ENCODE measurements around the gene NFKB2. TPM values are rescaled to one million over a fixed set of nuclear protein-coding genes. Genes with fewer than 3 reads are reported as not detected.
A peak's percentile ranks its signal among the peaks of the same experiment; 100 is the strongest.

NFKB2 gene
- total RNA-seq, 1 donor from 2014 or later = 20.5 TPM

- intact Hi-C loops (cut with DNase I) = loop anchor here (2.0 to 5.0 kb wide), 3 partner anchors 25 to 267 kb away; partner anchors contain the start of genes ACTR1A, NFKB2, NOLC1 and SUFU
- DNase-seq (ENCODE audit: low spot score) = peak; percentile 89
Measured at GRCh38 chr10:102419269-102420180, 24.0 kb downstream of the NFKB2 start.

DNA sequence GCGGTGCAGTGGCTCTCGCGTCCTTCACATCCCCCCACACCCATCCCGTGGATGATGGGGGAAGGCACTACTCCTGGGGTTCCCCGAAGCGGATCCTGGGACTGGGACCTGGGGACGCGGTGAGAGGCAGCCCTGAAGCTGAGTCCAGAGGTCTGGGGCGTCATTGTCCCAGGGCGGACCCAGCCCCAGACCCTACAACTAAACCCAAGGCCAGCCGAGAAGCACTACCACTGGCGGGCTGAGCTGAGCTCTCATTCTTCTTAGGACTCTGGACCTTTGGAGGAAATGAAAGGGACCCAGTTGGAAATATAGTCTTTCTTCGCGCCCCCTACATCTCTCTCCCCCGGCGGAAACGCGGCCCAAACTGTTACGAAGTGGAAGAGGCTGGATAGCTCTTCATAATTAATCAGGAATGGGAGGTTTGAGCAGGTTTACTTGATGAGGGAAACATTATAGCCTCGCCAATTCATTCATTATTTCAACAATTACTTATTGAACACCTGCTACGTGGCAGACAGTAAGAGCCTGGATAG is 24.7 kb downstream of the NFKB2 start:
- DNase-seq (ENCODE audit: low spot score) = no peak
- intact Hi-C loops (cut with DNase I) = loop anchor here (2.0 to 5.0 kb wide), 3 partner anchors 25 to 268 kb away; partner anchors contain the start of genes ACTR1A, NFKB2, NOLC1 and SUFU

DNA sequence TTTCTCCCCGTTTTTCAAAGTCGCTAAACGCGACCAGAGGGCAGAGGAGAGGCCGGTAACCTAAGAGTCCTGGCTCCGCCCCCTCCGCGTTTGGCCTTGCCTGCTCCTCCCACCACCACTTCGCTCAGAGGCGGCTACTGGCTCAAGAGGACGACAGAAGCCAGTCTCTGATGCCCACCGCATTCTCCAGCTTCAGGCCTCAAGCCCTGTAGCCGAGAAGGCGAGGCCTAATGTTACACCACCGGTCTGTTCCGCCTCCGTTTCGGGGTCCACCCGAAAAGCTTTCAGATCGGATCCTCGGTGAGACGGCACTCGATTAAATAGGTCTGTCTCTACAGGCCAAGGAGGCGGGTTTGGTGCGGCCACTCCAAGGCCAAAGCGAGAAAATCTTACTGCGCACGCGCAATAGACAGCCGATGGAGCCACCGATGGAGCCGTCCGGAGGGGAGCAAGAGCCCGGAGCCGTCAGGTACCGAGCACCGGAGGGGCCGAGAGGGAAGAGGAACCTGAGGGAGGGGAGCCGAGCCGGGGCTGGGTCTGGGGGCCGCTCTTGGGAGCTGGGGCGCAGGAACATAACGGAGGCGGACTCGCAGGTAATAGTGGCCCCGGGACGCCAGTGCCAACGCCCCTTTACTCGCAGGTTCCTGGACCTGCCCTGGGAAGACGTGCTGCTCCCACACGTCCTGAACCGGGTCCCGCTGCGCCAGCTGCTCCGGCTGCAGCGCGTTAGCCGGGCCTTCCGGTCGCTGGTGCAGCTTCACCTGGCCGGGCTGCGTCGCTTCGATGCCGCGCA is 25.4 kb downstream of the NFKB2 start, which contains the start of gene FBXL15:
FBXL15 (plus strand) TSS at position 123 of the 793 bp plus-strand sequence; CDS start at position 417, 294 bp downstream.
- peak; percentile 98 for DNase-seq (ENCODE audit: low spot score)
- intact Hi-C loops (cut with DNase I) = loop anchor here (2.0 to 5.0 kb wide), 3 partner anchors 26 to 269 kb away; partner anchors contain the start of genes ACTR1A, NFKB2, NOLC1 and SUFU

DNA sequence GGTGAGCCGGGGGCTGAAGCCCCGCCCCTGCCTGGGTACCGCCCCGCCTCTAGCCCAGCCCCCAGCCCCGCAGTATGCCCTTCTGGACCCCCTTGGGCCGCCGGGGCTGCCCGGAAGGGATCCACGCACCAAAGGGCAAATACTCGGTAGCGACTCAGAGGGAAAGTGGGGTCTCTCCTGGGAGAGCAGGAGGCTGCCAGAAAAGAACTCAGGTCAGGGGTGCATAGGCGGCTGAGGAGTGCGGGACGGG is 25.9 kb downstream of the NFKB2 start:
- intact Hi-C loops (cut with DNase I) = loop anchor here (2.0 to 5.0 kb wide), 3 partner anchors 27 to 269 kb away; partner anchors contain the start of genes ACTR1A, NFKB2, NOLC1 and SUFU

GRCh38 chr10:102421757-102422512 is 26.4 kb downstream of the NFKB2 start:
- intact Hi-C loops (cut with DNase I) = loop anchor here (1.0 to 5.0 kb wide), 4 partner anchors 10 to 270 kb away; partner anchors contain the start of genes ACTR1A, CUEDC2, NFKB2 and NOLC1
- DNase-seq (ENCODE audit: low spot score) = no peak

More for the DNA sequence above, 25.9 kb downstream of the NFKB2 start:
- no peak for DNase-seq (ENCODE audit: low spot score)

DNA sequence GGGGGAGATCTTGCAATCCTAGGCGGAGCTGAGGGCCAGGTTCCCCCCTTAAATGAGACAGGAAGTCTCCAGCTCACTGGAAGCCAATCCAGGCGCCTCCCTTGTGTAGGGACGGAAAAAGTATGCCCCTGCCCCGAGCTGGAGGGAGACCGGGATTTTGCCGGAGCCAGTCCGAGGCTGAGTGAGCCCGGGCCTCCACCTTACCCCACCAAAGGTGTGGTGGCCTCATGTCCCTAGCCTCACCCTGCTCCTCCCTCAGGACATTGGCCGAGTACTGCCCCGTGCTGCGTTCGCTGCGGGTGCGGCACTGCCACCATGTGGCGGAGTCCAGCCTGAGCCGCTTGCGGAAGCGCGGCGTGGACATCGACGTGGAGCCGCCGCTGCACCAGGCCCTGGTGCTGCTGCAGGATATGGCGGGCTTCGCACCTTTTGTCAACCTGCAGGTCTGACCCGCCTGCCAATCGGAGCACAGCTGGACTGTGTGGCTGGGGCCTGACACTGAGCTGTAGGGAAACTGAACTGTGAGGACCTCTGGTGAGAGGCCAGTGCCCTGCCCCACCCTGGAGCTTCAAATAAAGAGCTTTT is 27.1 kb downstream of the NFKB2 start:
- intact Hi-C loops (cut with DNase I) = loop anchor here (1.0 to 5.0 kb wide), 3 partner anchors 10 to 270 kb away; partner anchors contain the start of genes ACTR1A, CUEDC2, NOLC1 and SUFU
- DNase-seq (ENCODE audit: low spot score) = peak; percentile 94

DNA sequence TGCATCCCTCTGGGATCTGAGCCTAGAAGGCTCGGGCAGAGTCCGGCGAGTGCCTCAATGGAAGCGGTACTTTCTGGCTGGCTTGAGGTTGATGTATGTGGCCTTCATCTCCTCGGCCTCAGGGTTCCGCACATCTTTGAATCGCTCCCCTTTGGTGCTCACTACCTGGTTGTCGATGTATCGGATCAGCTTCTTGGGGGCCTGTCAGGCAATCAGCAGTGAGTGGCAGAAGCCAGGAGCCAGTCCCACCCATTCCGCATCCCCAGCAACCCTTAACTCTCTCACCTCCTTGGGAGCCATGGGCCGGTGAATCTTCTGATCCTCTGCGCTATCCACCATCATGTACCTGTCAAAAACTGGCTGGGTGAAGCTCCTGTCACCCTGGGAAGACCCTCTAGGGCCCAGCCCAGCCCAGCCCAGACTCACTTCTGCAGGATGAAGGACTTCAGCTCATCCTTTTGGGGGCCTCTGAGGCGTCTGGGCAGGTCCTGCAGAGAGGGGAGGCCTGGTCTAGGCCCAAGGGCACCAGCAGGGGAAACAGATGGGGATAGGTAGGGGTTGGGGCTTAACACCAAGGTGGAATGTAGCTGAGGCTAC is 28.0 kb downstream of the NFKB2 start:
- no peak for DNase-seq (ENCODE audit: low spot score)
- intact Hi-C loops (cut with DNase I) = loop anchor here (5.0 kb wide), 2 partner anchors 79 to 271 kb away; partner anchors contain the start of genes ACTR1A, NOLC1 and SUFU

GRCh38 chr10:102424145-102424544 is 28.6 kb downstream of the NFKB2 start:
- intact Hi-C loops (cut with DNase I) = loop anchor here (5.0 kb wide), 2 partner anchors 78 to 272 kb away; partner anchors contain the start of genes ACTR1A, NOLC1 and SUFU

DNA sequence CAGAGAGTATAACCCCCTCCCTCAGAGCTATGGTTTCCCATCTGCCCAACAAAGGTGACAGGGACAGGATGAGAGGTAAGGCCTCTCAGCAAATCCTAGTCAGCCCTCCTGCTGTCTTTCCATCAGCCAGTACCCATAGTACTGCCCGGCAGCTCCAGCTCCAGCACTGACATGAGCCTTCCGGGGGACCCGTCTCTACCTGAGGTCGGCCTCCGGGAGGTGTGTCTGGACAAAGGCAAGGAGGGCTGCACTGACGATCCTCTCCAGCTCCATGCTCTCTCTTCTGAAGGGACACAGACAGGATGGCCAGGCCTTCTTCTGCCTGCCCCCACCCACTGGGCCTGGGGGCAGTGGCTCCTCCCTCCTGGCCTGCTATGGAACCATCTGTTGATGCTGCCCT is 29.4 kb downstream of the NFKB2 start:
- intact Hi-C loops (cut with DNase I) = loop anchor here (5.0 kb wide), 2 partner anchors 77 to 273 kb away; partner anchors contain the start of genes ACTR1A, NOLC1 and SUFU
- no peak for DNase-seq (ENCODE audit: low spot score)

More at GRCh38 chr10:102424145-102424544, 28.6 kb downstream of the NFKB2 start:
- no peak for DNase-seq (ENCODE audit: low spot score)

DNA sequence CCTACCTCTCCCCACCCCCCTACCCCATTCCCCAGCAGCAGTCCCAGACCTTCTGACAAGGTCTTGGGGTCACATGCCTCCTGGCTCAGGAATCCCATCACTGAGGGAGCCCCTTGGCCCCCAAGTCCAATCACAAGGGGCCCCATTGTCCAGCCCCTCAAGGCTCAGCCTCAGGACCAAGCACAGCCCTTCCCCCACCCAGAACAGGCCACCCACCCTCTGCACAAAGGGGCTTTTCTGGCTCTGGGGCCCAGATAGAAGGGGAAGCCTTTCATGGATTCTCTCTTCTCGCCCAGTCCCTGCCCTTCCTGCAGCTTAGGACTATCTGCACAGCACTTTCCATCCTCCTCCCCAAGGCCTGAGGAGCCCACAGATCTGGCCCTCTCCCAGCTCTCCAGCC is 29.9 kb downstream of the NFKB2 start:
- intact Hi-C loops (cut with DNase I) = no loop called here
- DNase-seq (ENCODE audit: low spot score) = no peak

- DNase-seq (ENCODE audit: low spot score) = no peak
- intact Hi-C loops (cut with DNase I) = no loop called here
Measured at GRCh38 chr10:102426803-102427287, 31.3 kb downstream of the NFKB2 start.

DNA sequence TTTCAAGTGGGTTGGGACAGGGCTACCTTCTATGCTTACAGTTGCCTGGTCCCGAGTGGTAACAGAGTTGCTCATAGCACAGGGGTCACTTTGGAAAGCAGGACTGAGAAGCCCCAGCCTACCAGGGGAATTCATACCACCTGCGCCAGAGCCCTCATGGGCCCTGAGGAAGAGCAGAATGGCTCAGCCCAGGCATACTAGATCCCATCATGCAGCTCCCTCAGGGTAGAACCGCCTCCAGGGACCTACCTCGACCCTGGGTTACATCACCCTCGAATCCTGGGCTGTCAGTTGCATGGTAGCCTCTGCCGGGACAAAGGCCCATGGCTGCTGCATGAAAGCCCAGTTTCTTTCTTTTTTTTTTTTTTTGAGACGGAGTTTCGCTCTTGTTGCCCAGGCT is 34.0 kb downstream of the NFKB2 start:
- DNase-seq (ENCODE audit: low spot score) = no peak
- intact Hi-C loops (cut with DNase I) = no loop called here

GRCh38 chr10:102431452-102432124 is 36.1 kb downstream of the NFKB2 start:
- intact Hi-C loops (cut with DNase I) = loop anchor here (1.0 to 2.0 kb wide), 2 partner anchors 9 to 31 kb away; no protein-coding TSS in a partner anchor
- DNase-seq (ENCODE audit: low spot score) = no peak

GRCh38 chr10:102432162-102432950 is 36.9 kb downstream of the NFKB2 start, which contains the start of gene CUEDC2:
Gene CUEDC2 (minus strand): TSS chr10:102432574. CDS start chr10:102425188, 7,386 bp downstream.
- intact Hi-C loops (cut with DNase I) = loop anchor here (1.0 to 2.0 kb wide), 2 partner anchors 10 to 30 kb away; no protein-coding TSS in a partner anchor
- DNase-seq (ENCODE audit: low spot score) = peak; percentile 99

DNA sequence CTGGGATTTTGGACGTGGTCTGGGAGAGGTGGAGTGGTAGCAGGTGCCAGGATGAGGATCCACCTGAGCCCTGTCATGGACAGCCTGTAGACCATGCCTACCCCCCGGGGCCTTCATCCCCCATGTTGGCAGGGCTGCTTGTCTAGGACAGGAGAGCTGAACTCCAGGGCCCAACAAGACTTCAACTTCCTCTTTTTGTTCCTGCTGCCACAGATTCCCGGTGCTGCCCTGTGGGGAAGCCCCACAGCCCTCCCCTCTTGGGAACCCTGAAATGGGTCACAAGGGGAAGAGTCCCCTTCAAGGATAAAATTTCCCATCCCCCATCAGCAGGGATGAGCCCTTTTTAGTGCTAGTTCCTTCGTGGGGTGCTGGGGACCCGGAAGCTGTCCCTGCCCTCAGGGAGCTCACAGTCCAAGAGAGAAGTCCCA is 38.1 kb downstream of the NFKB2 start:
- DNase-seq (ENCODE audit: low spot score) = no peak
- intact Hi-C loops (cut with DNase I) = loop anchor here (2.0 kb wide), 1 partner anchor 29 kb away; no protein-coding TSS in a partner anchor
